GM15510 (cell line): ENCODE data around the gene OR8B4.

Experiments used
- POLR2A ChIP-seq: IDR thresholded peaks from 3 replicates; pipeline ENCODE4 v1.6.1; 2011; ENCODE audit warnings: borderline replicate concordance; ENCODE audit not compliant: insufficient read length; ENCODE audit errors: extremely low read depth

The OR8B4 gene

DNA sequence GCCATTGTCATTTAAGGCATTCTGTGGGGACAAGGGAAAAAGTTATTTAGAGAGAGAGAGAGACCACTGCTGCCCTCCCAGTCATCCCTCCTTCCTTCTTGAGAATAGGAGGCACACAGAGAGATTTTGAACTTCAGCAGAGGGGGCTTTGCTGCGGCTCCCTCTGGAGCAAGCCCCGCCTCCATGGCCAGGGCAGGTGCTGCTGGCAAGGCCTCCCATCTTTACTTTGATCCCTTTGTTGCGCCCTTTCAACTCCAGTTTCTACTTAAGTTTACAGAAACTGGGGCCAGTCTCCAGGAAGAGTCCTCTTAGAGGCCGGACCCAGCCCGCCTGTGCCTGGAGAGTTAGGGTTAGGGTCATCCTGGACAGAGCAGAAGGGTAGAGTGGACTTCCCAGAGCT, 16.4 kb upstream of the OR8B4 start:
- TF ChIP-seq POLR2A = no peak

DNA sequence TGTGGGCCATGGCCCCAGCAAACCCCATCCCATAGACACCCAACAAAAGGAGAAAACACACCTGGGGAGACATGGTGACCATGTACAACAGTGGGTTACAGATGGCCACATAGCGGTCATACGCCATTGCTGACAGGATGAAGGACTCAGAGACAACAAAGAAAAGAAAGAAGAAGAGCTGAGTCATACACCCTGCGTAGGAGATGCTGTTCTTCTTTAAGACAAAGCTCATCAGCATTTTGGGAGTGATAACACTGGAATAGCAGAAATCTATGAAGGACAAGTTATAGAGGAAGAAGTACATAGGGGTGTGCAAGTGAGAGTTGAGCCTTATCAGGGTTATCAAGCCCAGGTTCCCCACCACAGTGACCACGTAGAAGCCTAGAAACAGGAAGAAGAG, 15.9 kb upstream of the OR8B4 start:
- no peak for TF ChIP-seq POLR2A

DNA sequence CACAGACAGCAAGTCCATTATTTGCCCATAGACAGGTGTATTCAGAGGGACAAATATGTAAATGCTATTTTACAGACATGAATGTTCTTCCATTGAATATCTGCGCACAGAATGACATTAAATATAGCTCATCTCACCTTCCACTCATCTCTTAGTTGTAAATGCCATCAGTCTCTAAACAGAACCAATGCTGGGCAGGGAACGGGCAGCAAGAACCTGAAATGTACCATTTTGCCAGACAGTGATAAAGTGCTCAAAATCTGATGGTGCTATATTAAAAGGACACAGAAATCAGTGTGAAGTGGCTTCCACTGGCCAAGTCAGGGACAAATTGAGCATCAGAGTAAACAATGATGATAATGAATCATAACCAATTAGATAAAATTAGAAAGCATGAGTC, 10.0 kb upstream of the OR8B4 start:
- TF ChIP-seq POLR2A = no peak

DNA sequence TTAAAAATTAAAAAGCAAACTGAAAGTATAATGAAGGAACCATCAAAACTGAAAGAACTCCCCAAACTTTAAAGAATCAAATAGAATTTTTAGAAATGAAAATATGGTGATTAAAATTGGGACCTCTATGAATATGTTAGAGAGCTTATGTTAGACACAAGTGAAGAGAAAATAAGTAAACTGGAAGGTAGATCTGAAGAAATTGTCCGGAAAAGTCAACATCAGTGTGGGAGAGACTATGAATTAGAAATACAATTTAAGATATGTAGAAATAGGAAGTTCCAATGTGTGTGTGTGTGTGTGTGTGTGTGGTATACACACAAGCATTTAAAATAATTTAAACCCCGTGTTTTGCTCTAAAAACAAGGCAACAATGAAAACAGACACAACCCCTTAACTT, 4.9 kb upstream of the OR8B4 start:
- TF ChIP-seq POLR2A = no peak

DNA sequence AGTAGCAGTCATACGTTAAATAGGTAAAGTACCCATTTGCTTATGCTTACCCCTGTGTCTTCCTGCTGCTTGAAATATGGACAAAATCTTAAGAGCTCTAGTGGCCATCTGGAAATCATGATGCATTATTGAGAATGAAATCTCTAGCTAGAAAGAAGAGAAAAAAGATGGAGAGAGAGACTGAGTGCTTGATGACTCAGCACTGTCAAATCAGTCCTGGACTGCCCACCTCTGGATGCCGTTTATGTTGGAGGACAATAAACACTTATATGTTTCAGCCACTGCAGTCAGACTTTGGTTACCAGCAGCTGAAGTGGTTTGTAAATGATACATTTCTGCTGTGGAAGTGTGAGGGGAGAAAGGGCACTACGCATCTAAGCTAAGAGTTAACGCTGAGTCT, 3.6 kb downstream of the OR8B4 start:
- TF ChIP-seq POLR2A = no peak

DNA sequence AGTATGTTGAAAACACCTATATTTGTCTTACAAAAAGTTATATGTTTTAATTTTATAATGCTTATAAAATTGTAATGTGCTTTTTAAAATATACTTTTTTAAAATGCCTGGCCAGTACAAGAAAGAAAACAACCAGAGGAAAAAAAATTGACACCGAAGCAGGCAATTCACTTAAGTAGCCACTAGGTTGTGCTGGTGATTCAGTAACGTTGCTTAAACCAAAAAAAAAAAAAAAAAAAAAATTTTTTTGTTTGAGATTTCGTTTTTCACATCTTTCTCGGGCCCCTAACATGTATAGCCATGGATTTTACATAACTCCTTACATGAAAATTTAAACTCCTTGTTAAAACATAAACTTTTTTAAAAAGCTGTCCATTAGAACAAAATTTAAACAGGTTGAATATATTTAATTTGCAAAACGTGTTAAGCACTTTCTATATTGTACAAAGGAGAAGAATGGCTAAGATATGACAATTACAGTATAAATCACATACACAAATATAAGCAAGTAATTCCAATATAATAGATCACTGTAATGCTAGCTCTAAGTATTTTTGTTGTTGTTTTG, 9.2 kb downstream of the OR8B4 start:
- no peak for TF ChIP-seq POLR2A

DNA sequence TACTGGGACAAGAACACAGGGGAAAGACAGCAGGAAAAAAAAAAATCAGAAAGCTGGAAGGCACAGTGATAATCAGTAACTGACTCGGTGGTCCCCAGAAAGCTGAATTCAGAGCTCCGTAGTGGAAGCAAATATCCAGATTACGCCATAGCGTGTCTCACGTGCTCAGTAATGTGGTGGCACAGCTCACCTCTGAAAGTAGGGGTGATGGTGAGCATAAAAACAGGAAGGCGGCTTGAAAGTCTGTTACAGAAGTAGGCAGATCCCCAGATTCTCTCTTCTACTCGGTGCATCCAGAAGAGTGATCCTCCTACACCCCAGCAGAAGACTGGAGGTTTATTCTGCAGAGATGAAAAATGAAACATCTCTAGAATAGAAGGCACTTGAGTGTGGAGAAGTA, 14.8 kb downstream of the OR8B4 start:
- no peak for TF ChIP-seq POLR2A

DNA sequence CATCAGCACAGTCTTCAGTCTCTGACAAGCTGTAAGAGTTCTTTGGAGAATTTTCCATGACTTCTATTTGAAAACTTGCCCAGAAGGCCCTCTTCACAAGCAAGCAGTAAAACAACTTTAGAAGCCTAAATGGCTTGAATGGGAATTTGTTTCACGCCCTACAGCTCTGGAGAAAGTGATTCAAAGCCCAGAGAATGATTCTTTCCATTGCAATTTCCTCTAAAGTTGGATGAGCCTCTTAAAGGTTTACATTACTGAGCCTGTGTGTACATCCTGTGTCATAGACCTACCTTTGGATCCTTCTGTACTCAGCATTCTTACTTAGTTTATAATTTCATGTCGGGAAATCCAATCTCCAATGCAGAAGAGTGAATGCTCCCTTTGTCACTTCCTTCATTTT, 19.1 kb downstream of the OR8B4 start:
- TF ChIP-seq POLR2A = no peak

DNA sequence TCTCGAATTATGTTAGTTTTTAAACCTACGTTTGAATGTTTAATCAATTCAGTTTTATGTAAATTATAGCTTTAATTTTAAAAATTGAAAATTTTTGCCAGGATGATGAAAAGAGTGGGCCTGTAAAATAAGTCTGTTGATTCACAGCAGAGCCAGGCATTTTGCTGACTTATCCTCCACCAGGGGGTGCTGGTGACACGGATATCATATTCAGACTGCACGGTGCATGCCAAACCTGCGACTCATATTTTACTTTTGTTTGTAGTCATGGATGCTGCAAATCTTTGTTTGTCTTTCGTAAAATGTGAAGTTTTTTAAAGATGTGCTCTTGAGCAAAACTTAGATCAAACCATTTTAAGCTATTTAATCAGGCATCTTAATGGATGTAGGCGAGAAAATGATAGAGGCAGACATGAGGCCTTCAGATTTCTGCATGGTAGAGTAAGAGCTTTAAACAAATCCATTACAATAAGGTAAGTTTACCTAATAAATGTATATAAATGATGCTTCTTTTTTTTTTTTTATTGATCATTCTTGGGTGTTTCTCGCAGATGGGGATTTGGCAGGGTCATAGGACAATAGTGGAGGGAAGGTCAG, 22.2 kb downstream of the OR8B4 start:
- TF ChIP-seq POLR2A = no peak

DNA sequence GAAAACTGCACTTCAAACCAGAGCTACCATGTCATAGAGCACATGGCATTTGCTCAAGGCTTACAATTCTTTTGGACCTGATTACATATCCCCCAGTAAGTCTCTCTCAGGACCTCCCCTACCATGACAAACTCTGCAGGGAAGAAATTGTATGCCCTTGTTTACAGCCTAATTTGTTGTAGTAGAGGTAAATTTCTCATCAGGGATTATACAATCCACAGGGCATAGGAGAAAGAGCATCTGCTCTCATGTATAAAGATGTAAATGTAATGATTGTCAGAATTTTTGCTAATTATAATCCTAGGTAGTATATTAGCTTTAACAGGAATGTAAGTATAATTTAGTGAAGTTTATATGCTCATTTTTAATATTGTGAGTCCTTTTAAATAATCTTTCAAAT, 25.7 kb downstream of the OR8B4 start, which contains the start of gene OR8B3:
OR8B3 (minus strand) TSS at position 101 of the 400 bp plus-strand sequence. CDS start 1,673 bp downstream, outside the sequence.
- TF ChIP-seq POLR2A = no peak

DNA sequence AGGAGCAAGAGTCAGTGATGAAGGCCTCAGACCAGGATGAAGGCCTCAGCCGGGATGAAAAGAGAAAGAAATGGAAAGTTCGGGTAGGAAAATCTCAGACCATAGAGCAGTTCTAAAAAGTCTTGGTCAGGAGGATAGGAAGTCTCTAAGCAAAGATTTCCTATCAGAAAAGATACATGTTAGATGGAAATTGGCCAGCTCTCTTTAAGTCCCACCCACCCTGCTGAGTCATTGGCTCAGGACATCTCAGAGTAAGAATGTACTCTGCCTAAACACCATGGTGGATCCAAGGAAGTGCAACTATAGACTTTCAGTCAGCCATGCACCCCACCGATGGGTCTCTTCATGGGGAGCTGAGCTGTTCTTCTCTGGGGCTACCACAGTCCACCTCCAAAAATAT, 30.3 kb downstream of the OR8B4 start:
- TF ChIP-seq POLR2A = no peak

DNA sequence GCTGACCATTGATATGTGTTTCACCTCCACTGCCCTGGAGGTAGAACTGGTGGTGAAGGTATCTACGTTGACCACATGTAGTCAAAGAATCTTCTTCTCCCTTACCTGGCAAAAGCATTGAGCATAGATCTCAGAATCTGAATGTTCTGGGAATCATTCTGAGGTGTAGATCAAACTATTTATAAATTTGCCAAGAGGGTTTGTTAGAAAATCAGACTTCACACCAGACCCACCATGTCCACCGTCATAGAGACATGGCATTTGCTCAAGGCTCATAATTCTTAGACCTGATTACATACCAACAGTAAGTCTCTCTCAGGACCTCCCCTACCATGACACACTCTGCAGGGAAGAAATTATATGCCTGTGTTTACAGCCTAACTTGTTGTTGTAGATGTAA, 40.3 kb downstream of the OR8B4 start, which contains the start of gene OR8B2:
OR8B2 (minus strand) TSS at position 101 of the 400 bp plus-strand sequence. CDS start 1,156 bp downstream, outside the sequence.
- no peak for TF ChIP-seq POLR2A

DNA sequence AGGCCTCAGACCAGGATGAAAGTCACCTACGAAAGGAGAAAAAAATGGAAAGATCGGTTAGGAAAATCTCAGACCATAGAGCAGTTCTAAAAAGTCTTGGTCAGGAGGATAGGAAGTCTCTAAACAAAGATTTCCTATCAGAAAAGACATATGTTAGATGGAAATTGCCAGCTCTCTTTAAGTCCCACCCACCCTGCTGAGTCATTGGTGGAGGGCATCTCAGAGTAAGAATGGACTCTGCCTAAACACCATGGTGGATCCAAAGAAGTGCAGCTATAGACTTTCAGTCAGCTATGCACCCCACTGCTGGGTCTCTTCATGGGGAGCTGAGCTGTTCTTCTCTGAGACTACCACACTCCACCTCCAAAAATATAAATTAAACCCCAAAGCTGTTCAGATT, 44.1 kb downstream of the OR8B4 start:
- TF ChIP-seq POLR2A = no peak

DNA sequence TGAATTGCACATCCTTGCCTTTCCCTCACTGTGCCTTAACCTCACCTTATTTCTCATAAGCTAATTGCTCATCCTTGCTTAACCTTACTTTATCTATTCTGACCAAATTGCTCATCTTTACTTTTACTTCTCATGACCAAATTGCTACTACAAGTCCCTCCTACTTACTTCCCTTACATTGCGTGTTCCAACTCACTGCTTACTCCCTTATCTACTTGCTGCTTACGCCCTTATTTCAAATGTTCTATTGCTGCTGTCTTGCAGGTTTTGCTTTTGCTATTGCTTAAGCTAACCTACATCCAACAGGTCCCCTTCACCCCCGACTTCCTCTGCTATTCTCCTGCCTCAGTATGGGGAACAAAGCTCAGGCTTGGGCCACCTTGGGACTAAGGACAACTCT, 48.4 kb downstream of the OR8B4 start:
- no peak for TF ChIP-seq POLR2A
